NOMO-1 treated with DMSO at 0.1 percent for 48 hours (cell line): Measurements from ENCODE around the gene IL1F10.
A peak's percentile ranks its signal among the peaks of the same experiment; 100 is the strongest.

Experiments used
- DNase-seq: peaks from one replicate; lab custom pipeline; 2025; ENCODE audit not compliant: unreplicated experiment; lab: John Stamatoyannopoulos, UW

Gene IL1F10

DNA sequence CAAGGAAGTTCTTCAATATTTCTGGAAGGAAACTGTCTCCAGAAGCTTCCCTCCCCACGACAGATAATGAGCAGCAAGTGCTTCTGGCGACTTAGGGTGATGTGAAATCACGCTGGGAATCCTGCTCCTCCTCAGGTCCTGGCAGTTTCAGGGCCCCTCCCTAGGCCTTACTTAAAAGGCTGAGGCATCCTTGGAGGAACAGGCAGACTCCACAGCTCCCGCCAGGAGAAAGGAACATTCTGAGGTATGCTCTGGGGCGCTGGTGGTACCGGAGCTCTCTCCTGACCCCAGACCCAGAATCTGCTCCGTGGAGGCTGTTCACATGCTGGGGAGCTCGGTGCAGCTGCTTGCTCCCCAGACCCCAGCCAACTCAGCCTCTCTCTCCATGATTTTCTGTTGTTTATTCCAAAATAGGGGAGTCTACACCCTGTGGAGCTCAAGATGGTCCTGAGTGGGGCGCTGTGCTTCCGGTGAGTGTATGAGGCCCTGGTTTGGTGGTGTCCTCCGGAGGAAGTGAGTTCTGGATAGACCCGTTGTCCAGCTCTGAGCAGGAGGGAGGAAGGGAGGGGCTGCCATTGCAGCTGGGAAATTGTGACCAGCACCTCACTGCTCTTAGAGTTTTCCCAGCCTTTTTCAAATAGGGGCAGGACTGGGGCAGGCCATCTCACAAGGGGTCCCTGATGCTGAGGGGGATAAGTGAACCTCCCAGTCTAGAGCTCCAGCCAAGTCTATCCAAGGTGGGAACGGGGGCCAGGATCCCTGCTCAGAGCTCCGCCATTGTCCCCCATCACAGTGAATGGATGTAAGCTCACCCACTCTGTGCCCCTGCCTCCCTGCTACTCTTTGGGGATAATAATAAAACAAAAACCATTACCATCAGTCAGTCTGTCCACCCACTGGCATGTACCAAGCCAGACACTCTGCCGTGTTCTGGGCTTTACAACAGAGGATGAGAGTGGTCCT is 8.5 kb upstream of the IL1F10 start, which contains the start of gene IL36RN:
IL36RN (plus strand) TSS at position 201 of the 963 bp plus-strand sequence; CDS start at position 442, 241 bp downstream.
- DNase-seq = no peak

DNA sequence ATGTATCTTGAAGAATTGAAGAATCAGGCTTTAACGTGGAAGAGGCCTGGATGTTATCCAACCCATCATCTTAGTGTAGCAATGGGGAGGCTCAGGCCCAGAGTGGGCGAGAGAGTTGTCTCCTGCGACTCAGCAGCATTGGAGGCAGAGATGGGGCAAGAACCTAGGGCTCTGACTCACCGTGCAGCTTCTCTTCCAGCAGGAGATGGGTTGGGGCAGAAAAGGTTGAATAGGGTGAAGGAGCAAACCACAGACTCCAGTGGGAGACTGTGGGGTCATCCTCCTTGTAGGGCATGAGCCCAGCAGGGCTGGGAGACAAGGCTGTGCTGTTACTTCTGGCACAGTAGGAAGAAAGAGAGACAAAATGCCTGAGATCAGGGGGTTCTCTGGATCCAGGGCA is 7.4 kb upstream of the IL1F10 start:
- DNase-seq = no peak

DNA sequence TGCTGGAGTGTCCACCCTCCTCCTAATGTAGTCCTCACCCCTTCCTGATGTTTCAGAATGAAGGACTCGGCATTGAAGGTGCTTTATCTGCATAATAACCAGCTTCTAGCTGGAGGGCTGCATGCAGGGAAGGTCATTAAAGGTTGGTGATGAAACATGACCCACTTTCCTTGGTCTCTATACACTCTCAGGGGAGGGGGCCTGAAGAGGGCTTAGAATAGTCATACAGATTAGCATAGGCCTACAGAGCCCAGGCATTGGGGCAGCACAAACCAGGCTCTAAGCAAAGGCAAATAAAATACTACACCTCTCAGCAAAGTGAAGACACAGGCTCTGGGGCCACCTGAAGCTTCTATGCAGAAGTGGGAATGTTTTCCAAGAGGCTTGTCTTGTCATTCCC is 7.0 kb upstream of the IL1F10 start:
- DNase-seq = no peak

DNA sequence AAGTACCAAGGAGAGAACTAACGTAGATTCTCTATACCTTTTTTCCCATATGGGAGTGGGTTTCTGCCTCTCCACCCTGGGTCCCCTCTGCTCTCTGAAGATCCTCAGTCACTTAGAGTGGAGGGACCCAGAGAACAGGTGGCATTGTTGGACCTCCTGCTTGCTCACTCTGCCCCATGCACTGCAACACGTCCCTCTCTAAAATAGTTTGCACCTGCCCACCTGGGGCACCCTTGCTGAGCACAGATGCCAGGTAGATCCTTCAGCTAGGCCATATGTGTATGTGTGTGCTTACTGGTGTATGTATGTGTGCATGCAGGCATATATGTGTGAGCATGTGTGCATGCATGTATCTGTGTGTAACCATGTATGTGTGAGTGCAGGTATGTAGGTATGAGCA is 6.5 kb upstream of the IL1F10 start:
- no peak for DNase-seq

DNA sequence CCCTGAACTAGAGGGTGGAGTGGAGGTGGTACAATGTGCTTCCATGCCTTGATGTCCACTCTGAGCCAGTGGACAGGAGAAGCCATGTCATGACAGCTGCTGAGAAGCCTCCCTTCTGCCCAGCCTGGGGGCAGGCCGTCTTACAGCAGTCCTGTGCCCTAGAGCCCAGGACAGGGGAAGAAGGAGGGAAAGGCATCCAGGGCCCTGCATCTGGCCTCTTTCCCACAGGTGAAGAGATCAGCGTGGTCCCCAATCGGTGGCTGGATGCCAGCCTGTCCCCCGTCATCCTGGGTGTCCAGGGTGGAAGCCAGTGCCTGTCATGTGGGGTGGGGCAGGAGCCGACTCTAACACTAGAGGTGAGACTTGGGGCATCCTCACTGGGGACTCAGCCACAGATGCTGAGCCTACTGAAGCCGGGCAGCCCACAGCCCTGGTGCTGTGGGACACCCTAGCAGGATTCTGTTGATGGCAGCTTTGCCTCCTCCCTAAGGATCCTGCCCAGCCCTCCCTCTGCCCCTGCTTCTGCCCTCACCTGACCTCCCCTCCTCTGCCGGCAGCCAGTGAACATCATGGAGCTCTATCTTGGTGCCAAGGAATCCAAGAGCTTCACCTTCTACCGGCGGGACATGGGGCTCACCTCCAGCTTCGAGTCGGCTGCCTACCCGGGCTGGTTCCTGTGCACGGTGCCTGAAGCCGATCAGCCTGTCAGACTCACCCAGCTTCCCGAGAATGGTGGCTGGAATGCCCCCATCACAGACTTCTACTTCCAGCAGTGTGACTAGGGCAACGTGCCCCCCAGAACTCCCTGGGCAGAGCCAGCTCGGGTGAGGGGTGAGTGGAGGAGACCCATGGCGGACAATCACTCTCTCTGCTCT is 5.6 kb upstream of the IL1F10 start:
- DNase-seq = no peak

DNA sequence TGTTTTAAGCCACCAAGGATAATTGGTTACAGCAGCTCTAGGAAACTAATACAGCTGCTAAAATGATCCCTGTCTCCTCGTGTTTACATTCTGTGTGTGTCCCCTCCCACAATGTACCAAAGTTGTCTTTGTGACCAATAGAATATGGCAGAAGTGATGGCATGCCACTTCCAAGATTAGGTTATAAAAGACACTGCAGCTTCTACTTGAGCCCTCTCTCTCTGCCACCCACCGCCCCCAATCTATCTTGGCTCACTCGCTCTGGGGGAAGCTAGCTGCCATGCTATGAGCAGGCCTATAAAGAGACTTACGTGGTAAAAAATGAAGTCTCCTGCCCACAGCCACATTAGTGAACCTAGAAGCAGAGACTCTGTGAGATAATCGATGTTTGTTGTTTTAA is 3.5 kb upstream of the IL1F10 start:
- DNase-seq = no peak

DNA sequence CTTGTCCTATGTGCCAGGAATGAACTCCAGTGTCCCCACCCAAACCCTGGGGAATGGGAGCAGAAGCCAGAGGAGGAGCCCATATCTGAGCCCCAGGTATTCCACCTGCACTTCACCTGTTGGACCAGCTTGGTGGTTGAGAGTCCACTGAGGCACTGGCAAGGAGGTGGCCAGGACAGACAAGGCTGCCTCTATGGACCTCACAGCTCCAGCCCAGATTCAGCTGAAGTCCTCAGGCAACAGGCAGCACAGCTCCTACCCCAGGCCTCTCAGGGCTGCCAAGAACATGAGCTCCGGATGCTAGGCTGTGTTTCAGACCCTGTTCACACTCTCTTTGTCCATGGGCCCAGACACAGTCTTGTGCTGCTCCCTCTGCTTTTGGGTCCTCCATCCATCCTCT is 2.9 kb upstream of the IL1F10 start:
- DNase-seq = no peak

DNA sequence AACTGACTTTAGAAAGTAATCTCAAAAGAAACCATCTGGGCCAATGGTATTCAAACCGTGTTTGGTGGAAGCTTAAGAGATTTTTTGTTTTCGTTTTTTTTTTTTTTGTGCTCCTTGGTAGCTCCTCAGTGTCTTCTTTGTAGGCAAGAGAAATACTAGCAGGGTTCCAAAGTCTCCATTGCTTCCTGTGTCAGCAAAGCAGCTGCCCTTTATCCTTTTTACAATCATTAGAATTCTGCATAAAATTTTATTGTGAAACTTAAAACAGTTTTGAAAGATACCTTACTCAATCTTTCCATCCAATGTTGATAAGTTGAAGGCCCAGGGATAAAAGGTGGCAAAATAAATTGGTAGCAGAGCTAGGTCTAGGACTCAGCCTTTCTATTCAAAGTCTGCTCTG is 479 bp downstream of the IL1F10 start:
- DNase-seq = no peak

DNA sequence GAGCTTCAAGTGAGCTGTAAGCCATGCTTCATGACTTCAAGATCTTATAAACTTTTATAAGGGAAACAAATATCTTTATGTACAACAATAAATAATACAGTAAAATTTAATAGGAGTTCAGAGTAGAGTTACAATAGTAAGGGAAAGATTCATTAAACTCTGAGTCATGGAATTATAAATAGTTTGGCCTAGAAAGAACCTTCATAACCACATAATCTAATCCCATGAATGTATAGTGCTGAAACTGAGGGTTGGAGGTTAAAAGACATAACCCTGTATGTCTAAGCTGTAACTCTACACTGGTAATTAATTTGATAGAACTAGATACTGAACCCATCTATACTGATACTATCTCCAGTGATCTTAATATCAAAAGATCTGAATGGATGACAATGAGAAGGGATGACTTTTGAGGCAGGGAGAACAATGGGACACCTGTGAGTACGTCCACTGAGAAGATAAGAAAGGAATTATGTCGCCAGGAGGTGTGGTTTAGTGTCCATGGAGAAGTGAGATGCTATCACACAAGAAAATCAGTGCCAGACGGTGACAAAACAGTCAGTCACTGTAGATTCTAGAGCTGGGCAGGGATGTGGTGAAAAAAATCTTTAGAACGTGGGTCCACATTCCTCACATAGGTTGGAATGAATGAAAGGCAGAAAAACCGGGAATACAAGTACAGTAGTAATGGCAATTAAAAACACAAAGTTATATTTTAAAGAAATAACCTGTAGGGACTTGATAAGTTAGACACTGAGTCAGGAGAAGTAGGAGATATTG is 1.1 kb downstream of the IL1F10 start:
- DNase-seq = no peak

DNA sequence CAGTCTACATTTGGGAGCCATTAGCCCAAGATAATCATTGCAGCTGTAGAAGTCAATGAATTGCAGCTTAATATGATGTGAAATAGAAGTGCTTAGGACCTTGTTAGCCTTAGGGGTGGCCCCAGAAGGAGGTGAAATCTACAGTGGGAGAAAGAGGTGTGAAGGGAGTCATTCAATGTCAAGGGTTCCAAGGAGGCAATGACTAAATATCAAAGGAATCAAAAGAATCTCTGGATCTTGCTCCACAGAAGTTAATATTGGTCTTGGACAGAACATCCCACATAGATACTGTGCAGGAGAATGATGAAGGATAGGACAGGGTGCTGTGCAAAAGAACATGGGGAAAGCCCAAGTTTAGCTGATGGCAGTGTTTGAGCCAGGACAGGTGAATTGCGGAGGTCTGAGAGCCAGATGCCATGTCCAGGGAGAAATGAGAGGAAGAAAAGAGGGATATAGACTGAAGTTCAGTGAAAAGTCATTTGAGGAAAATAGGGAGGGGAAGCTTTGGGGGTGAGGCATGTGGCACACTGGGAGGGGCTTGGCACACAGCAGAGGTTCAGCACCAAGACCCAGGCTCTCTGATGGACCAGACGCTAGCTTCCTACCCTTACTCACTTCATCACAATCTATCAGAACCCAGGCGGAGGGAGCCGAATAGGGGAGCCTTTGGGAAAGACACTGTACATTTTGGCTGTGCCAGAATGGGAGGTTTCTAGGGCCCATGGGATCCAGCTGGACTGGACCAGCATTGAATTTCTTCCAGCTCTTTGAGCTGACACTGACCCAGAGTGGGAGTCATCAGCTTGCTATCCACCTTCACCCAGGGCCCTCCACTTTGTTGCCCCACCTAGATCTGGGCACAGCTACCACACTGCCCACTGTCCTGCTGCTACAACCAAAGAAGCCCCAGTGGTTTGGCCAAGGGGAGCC is 2.2 kb downstream of the IL1F10 start:
- DNase-seq = no peak

DNA sequence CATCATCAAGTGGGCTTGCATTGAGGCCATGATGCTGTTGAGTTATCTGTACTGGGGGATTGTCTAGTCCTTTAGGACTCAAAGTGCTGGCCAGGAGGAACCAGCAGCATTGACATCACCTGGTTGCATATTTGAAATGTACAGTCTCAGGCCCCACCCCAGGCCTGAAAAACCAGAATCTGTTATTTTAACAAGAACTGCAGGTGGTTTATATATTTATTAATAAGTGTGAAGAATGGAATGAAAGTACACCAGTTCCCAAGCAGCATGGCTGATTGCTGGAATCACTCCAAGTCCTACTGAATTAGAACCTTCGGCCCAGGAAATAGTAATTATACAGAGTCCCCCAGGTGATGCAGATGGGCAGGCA is 2.8 kb downstream of the IL1F10 start:
- no peak for DNase-seq

DNA sequence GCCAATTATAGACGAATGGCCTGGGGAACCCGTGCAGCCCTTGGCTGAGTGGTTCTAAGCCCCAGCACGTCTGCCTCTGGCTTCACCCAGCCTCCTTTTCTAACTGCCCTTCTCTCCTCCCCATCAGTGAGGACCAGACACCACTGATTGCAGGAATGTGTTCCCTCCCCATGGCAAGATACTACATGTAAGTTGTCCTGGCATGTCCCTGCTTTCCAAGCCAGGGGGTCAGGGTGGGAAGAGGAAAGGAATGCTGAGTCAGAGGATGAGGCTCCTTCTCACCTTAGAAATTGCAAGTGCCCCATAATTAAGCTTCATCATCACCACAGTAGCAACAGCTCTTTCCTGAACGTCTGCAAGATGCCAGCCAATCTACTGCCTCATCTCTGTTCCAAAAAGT is 4.8 kb downstream of the IL1F10 start:
- no peak for DNase-seq

DNA sequence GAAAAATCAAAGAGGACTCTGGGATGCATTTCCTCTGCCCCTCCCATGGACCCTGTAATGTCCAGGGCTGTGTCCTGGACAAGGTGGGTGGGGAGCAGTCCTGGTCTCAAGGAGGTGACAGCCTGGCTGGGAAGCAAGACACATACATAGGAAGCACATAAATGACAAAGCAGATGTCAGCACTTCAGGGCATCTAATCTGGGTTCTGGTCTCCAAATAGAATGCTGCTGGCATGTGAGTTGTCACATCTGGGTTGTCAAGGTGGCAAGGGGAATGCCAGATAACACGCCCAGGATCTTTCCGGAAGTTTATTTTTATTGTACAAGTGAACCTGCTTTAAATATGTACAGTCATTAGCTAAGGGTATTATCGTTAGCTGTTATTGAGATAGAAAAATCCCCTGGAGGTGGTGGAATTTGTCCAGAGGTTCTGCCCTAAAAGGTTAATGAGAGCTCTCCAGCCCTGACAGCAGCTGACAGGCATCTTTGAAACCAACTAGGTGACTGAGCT is 5.6 kb downstream of the IL1F10 start:
- DNase-seq = no peak

DNA sequence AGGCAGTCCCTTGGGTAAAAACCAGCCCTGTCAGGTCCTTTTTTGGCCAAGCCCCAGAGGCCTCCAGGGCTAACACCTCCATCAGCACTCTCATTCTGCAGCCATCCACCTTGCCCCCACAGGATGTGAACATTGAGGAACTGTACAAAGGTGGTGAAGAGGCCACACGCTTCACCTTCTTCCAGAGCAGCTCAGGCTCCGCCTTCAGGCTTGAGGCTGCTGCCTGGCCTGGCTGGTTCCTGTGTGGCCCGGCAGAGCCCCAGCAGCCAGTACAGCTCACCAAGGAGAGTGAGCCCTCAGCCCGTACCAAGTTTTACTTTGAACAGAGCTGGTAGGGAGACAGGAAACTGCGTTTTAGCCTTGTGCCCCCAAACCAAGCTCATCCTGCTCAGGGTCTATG is 7.3 kb downstream of the IL1F10 start:
- no peak for DNase-seq

DNA sequence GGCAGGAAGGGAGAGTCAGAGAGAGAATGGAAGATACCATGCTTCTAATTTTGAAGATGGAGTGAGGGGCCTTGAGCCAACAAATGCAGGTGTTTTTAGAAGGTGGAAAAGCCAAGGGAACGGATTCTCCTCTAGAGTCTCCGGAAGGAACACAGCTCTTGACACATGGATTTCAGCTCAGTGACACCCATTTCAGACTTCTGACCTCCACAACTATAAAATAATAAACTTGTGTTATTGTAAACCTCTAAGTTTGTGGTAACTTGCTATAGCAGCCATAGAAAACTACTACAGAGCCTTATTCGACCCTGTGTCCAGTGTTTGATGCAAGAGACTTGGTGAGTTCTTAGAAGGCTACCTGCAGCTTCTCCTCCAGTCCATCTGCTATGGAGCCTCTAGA is 7.8 kb downstream of the IL1F10 start:
- DNase-seq = no peak

DNA sequence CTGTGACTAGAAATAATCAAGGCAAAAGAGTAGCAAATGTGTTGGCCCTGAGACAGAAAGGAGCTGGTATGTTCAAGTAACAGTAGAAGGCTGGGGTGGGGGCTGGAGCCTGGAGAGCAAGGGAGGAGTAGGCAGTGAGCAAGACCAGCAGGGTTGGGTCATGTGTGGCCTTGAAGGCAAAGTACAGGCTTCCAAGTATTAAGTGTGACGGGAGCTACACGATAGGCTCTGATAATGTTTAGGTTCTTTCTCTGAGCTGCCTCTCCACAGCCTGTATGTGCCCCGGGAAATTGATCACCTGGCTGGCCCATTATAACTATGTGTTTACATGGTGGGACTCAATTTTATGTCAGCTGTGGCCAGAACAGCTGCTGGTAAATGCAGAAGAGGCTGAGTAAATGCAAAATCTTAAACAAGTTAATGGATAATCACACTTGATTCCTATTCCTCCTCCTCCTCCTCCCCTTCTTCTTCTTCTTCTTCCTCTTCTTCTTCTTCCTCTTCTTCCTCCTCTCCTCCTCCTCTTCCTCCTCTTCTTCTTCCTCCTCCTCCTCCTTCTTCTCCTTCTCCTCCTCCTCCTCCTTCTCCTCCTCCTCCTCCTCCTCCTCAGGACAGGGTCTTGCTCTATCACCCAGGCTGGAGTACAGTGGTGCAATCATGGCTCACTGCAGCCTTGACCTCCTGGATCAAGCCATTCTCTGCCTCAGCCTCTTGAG is 9.3 kb downstream of the IL1F10 start:
- DNase-seq = no peak

DNA sequence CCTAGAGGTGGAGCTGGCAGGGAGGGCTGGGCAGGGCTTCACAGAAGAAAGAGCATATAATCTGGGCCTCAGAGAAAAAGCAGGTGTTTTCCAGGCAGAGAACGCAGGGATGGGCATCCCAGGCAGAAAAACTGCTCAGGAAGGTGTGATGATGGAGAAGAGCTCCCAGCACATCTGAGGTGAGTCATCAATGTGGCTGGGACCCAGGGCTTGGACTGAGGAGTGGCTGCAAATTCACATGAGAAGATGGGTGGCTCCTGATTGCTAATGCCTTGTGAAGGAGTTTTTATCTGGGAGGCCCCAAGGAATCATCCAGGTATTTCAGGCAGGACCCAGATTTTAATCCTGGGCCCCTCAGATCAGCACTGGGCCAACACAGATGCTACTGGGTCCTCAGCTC is 10.2 kb downstream of the IL1F10 start:
- no peak for DNase-seq

DNA sequence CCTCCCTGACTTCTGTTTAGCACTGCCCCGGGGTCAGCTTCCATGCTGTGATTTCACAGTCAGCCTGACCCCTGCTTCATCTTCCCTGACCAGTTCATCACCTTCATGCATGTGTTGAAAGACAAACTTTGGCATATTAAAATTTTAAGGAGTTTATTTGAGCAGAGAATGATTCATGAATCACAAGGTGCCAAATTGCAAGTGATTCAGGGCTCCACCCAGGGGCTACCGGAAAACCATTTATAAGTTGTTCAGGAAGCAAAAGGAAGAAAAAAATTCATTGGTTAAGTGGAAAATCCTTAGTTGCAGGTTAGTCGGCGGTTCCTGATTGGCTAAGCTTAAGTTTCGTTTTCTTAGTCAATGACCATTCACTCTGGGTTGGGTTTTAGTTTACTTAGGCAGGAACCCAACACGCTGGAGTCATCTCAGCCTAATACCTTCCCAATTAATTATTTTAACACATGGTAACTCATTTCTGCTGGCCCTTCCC is 10.6 kb downstream of the IL1F10 start:
- DNase-seq = peak; percentile 14

DNA sequence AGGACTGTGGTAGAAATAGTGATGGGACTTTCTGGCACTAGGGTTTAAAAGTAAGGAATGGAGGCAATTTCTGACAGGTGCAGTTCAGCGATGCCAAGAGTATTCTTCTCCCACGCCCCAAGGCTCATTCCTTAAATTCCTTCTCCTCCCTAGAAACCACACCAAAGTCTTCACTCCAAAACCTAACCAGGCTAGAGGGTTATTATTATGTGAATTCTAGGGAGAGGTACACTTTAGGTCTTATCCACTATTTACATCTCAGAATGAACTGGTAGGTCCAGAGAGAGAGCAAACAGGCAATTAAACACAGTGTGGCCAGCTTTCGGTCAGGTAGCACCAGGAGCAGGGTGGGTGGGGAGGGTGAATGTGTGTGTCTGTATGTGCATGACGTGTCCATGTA is 11.4 kb downstream of the IL1F10 start:
- DNase-seq = no peak
